WTC11 (cell line): ENCODE results near the gene AFF3. TPM values are rescaled to one million over a fixed set of nuclear protein-coding genes. Genes with fewer than 3 reads are reported as not detected.

ENCODE experiments used
- ATAC-seq: fragments of 200-7000 bp; cut with Tn5 transposase; 2 replicates; pipeline ENCODE4 v1.10.0; 2021; ENCODE audit warnings: mild to moderate bottlenecking, moderate library complexity
- CTCF ChIA-PET: fragments of 300-600 bp; sonication (Branson Sonifier 250); formaldehyde crosslinking; loops from one replicate; lab custom pipeline; 2021; ENCODE audit warnings: antibody characterized with exemption; lab: Charles Lee
- POLR2A ChIA-PET: fragments of 350-600 bp; sonication (Branson Sonifier 250); formaldehyde crosslinking; loops from one replicate; lab custom pipeline; 2021; ENCODE audit warnings: antibody characterized with exemption; lab: Charles Lee
- DNase-seq: peaks from one replicate; pipeline ENCODE4 v3.0.0; 2021; ENCODE audit warnings: low spot score
- H3K27ac Mint-ChIP-seq: 2 replicates; pipeline ENCODE4 v1.8.0; 2021; ENCODE audit warnings: mixed read lengths
- H3K27me3 Mint-ChIP-seq: 2 replicates; pipeline ENCODE4 v1.8.0; 2021; ENCODE audit warnings: low read depth, mild to moderate bottlenecking, moderate library complexity, mixed read lengths
- H3K36me3 Mint-ChIP-seq: 2 replicates; pipeline ENCODE4 v1.8.0; 2021; ENCODE audit warnings: mixed read lengths
- H3K4me1 Mint-ChIP-seq: 2 replicates; pipeline ENCODE4 v1.8.0; 2022; ENCODE audit warnings: mixed read lengths
- H3K4me3 Mint-ChIP-seq: 2 replicates; pipeline ENCODE4 v1.8.0; 2021; ENCODE audit warnings: mild to moderate bottlenecking, moderate library complexity, mixed read lengths
- H3K9me3 Mint-ChIP-seq: 2 replicates; pipeline ENCODE4 v1.8.0; 2021; ENCODE audit warnings: mixed read lengths
- ARID4B ChIP-seq: sonication (generic); formaldehyde crosslinking; IDR thresholded peaks from 2 replicates; pipeline ENCODE4 v1.8.0; 2023; ENCODE audit warnings: missing genetic modification reagents, mild to moderate bottlenecking, borderline replicate concordance
- ATF1 ChIP-seq: sonication (generic); formaldehyde crosslinking; IDR thresholded peaks from 2 replicates; pipeline ENCODE4 v1.8.1; 2023; ENCODE audit warnings: mild to moderate bottlenecking, moderate library complexity, missing genetic modification reagents
- CREM ChIP-seq: sonication (generic); formaldehyde crosslinking; IDR thresholded peaks from 2 replicates; pipeline ENCODE4 v1.8.1; 2022; ENCODE audit warnings: mild to moderate bottlenecking, missing genetic modification reagents, moderate library complexity
- E2F1 ChIP-seq: sonication (generic); formaldehyde crosslinking; IDR thresholded peaks from 2 replicates; pipeline ENCODE4 v1.8.0; 2022; ENCODE audit warnings: mild to moderate bottlenecking, missing genetic modification reagents
- NFATC4 ChIP-seq: fragments of 250-450 bp; sonication (Bioruptor Pico); IDR thresholded peaks from 2 replicates; pipeline ENCODE4 v1.9.0; 2021; ENCODE audit warnings: mild to moderate bottlenecking
- OVOL2 ChIP-seq: fragments of 250-450 bp; sonication (Bioruptor Pico); IDR thresholded peaks from 2 replicates; pipeline ENCODE4 v1.9.0; 2021; ENCODE audit warnings: mild to moderate bottlenecking, borderline replicate concordance
- RELA ChIP-seq: sonication (generic); formaldehyde crosslinking; IDR thresholded peaks from 2 replicates; pipeline ENCODE4 v1.8.1; 2022; ENCODE audit warnings: missing genetic modification reagents, mild to moderate bottlenecking, borderline replicate concordance
- SP1 ChIP-seq: sonication (generic); formaldehyde crosslinking; conservative IDR thresholded peaks from 2 replicates; pipeline ENCODE4 v1.8.1; 2022; ENCODE audit warnings: missing genetic modification reagents
- STAT6 ChIP-seq: sonication (generic); formaldehyde crosslinking; conservative IDR thresholded peaks from 2 replicates; pipeline ENCODE4 v1.8.1; 2023; ENCODE audit warnings: mild to moderate bottlenecking, low read depth, missing genetic modification reagents, moderate library complexity
- TCF7 ChIP-seq: sonication (generic); formaldehyde crosslinking; IDR thresholded peaks from 2 replicates; pipeline ENCODE4 v1.8.0; 2022; ENCODE audit warnings: mild to moderate bottlenecking, low read depth, missing genetic modification reagents, moderate library complexity
- USF1 ChIP-seq: sonication (generic); formaldehyde crosslinking; IDR thresholded peaks from 2 replicates; pipeline ENCODE4 v1.8.0; 2022; ENCODE audit warnings: mild to moderate bottlenecking, missing genetic modification reagents
- ZSCAN18 ChIP-seq: fragments of 250-450 bp; sonication (Bioruptor Pico); IDR thresholded peaks from 2 replicates; pipeline ENCODE4 v2.1.2; 2022; ENCODE audit warnings: mild to moderate bottlenecking, moderate library complexity
- total RNA-seq: library from RNA; stranded (reverse); gene quantifications from 3 replicates; pipeline ENCODE4 v1.2.3, GENCODE V29; 2021
- TF ChIP-seq, protein P1 (sequence below): fragments of 250-450 bp; sonication (Bioruptor Pico); IDR thresholded peaks from 2 replicates; pipeline ENCODE4 v1.9.0; 2021; ENCODE audit warnings: mild to moderate bottlenecking

Gene AFF3
- total RNA-seq, 1 experiment from 2014 or later = 1.2 TPM

GRCh38 chr2:99980176-99980575 lies 162.2 kb downstream of the AFF3 start:
- Mint-ChIP-seq H3K4me1 (no peaks in the 10 kb centered on the region), H3K4me3 (no peak overlapping the region), H3K9me3 (peaks cover 11% of the 10 kb centered on the region), H3K27me3 (no peaks in the 10 kb centered on the region)
- DNase-seq (no peak), ATAC-seq (no peak)
- no peak for TF ChIP-seq RELA (CRISPR knock-in tag)
- TF ChIP-seq TCF7 = no peak
- no peak for TF ChIP-seq ZSCAN18
- TF ChIP-seq NFATC4 (CRISPR knock-in tag) = no peak
- no peak for TF ChIP-seq ARID4B (CRISPR knock-in tag)
- TF ChIP-seq E2F1 (CRISPR knock-in tag) = no peak
- no peak for TF ChIP-seq STAT6 (CRISPR knock-in tag)
- TF ChIP-seq ATF1 (CRISPR knock-in tag) = no peak
- TF ChIP-seq SP1 = no peak
- no peak for TF ChIP-seq USF1 (CRISPR knock-in tag)
- TF ChIP-seq CREM (CRISPR knock-in tag) = no peak
- TF ChIP-seq OVOL2 = no peak
- TF ChIP-seq, protein P1, sequence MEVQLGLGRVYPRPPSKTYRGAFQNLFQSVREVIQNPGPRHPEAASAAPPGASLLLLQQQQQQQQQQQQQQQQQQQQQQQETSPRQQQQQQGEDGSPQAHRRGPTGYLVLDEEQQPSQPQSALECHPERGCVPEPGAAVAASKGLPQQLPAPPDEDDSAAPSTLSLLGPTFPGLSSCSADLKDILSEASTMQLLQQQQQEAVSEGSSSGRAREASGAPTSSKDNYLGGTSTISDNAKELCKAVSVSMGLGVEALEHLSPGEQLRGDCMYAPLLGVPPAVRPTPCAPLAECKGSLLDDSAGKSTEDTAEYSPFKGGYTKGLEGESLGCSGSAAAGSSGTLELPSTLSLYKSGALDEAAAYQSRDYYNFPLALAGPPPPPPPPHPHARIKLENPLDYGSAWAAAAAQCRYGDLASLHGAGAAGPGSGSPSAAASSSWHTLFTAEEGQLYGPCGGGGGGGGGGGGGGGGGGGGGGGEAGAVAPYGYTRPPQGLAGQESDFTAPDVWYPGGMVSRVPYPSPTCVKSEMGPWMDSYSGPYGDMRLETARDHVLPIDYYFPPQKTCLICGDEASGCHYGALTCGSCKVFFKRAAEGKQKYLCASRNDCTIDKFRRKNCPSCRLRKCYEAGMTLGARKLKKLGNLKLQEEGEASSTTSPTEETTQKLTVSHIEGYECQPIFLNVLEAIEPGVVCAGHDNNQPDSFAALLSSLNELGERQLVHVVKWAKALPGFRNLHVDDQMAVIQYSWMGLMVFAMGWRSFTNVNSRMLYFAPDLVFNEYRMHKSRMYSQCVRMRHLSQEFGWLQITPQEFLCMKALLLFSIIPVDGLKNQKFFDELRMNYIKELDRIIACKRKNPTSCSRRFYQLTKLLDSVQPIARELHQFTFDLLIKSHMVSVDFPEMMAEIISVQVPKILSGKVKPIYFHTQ (CRISPR knock-in tag) = no peak
- TF ChIP-seq, all 79 proteins: peak for 0
- CTCF ChIA-PET = no interaction called here
- Mint-ChIP-seq H3K27ac (no peak overlapping the region), H3K36me3 (no peaks in the 10 kb centered on the region)
- POLR2A ChIA-PET = no interaction called here
